Panc1 (cell line): ENCODE data around the gene TOE1. TPM values are rescaled to one million over a fixed set of nuclear protein-coding genes. Genes with fewer than 3 reads are reported as not detected.

Experiments used
- ATAC-seq: fragments of 200-7000 bp; cut with Tn5 transposase; 2 replicates; pipeline ENCODE4 v1.9.1; 2020; ENCODE audit warnings: mild to moderate bottlenecking, moderate library complexity
- BruUV-seq: library from RNA; stranded (reverse); fragments of 400-500 nt; replicated peaks from 2 replicates; lab custom pipeline; 2021; lab: Mats Ljungman, UMichigan
- CTCF ChIA-PET: fragments of 300-600 bp; sonication (Branson Sonifier 250); formaldehyde crosslinking; loops from one replicate; lab custom pipeline; 2022; ENCODE audit warnings: antibody characterized with exemption; lab: Charles Lee
- POLR2A ChIA-PET: fragments of 300-600 bp; sonication (Branson Sonifier 250); formaldehyde crosslinking; loops from one replicate; lab custom pipeline; 2022; ENCODE audit warnings: antibody characterized with exemption; lab: Charles Lee
- DNase-seq: peaks from one replicate; pipeline ENCODE4 v3.0.0-alpha.2; 2010; ENCODE audit warnings: low read depth, low spot score
- H3K27ac ChIP-seq: 2 replicates; pipeline ENCODE4 v1.5.1; 2011; ENCODE audit warnings: mild to moderate bottlenecking, low read length, inconsistent platforms
- H3K27me3 ChIP-seq: fragments of 200-500 bp; sonication (Bioruptor generic); 2 replicates; pipeline ENCODE4 v1.6.0; 2014; ENCODE audit warnings: low read length, inconsistent platforms; ENCODE audit not compliant: control insufficient read depth, insufficient read depth
- H3K36me3 ChIP-seq: fragments of 200-500 bp; sonication (Bioruptor generic); 2 replicates; pipeline ENCODE4 v1.5.1; 2014; ENCODE audit warnings: inconsistent platforms, mild to moderate bottlenecking, low read length, moderate library complexity; ENCODE audit not compliant: control insufficient read depth, insufficient read depth
- H3K4me1 ChIP-seq: 2 replicates; pipeline ENCODE4 v1.5.1; 2011; ENCODE audit warnings: inconsistent platforms, mild to moderate bottlenecking, low read length, moderate library complexity; ENCODE audit not compliant: control insufficient read depth, insufficient read depth
- H3K4me3 ChIP-seq, 2 experiments: 2 replicates each; pipeline ENCODE4 v1.5.1; 2011 to 2012; ENCODE audit warnings: low read depth in 2 of 2, low read length in 2 of 2, mild to moderate bottlenecking in 2 of 2, inconsistent platforms in 1 of 2, moderate library complexity in 1 of 2
- H3K9me3 ChIP-seq: fragments of 200-500 bp; sonication (Bioruptor generic); 2 replicates; pipeline ENCODE4 v1.5.1; 2014; ENCODE audit warnings: low read depth, mild to moderate bottlenecking, inconsistent platforms, low read length, moderate library complexity; ENCODE audit not compliant: control insufficient read depth, insufficient read depth
- CTCF ChIP-seq: fragments of 450-650 bp; IDR thresholded peaks from 2 replicates; pipeline ENCODE4 v1.5.1; 2017; ENCODE audit warnings: mild to moderate bottlenecking
- POLR2AphosphoS5 ChIP-seq: IDR thresholded peaks from 2 replicates; pipeline ENCODE4 v1.6.1; 2012; ENCODE audit warnings: mild to moderate bottlenecking, low read depth, low read length, moderate library complexity
- REST ChIP-seq, 2 experiments: IDR thresholded peaks; 2 replicates each; pipeline ENCODE4 v1.6.1; 2011 to 2012; ENCODE audit warnings: low read depth in 2 of 2, control low read depth in 1 of 2, low read length in 1 of 2, mild to moderate bottlenecking in 1 of 2, moderate library complexity in 1 of 2; ENCODE audit not compliant: insufficient read depth in 1 of 2
- SIN3A ChIP-seq: IDR thresholded peaks from 2 replicates; pipeline ENCODE4 v1.6.1; 2012; ENCODE audit warnings: low read depth, mild to moderate bottlenecking, low read length, moderate library complexity, borderline replicate concordance; ENCODE audit not compliant: insufficient read depth
- TCF7L2 ChIP-seq: IDR thresholded peaks from 2 replicates; pipeline ENCODE4 v1.6.1; 2011; ENCODE audit warnings: mild to moderate bottlenecking, low read depth, low read length, inconsistent platforms
- in situ Hi-C: cut with HindIII; loops from 2 replicates; pipeline ENCODE4 v1.10.0; 2016; ENCODE audit warnings: low sequenced_read_pairs, low pct_unique_long_range_greater_than_20kb
- intact Hi-C: fragments of 100-400 bp; cut with micrococcal nuclease; formaldehyde crosslinking; loops from one replicate; pipeline ENCODE4 v1.10.0; 2022; ENCODE audit not compliant: unreplicated experiment
- total RNA-seq: library from RNA; stranded (reverse); gene quantifications from one replicate; pipeline ENCODE4 v1.2.1, GENCODE V29; 2021; ENCODE audit not compliant: unreplicated experiment

TOE1 gene
- total RNA-seq, 1 experiment from 2014 or later: 14.3 TPM

GRCh38 chr1:45317166-45317565, 22.8 kb upstream of the TOE1 start:
- DNase-seq: no peak
- no peak for ATAC-seq
- ChIA-PET CTCF (no interaction called here), POLR2A (no interaction called here)
- no peak overlapping the region for H3K27ac ChIP-seq
- intact Hi-C loops (no loop called here), in situ Hi-C loops (no loop called here)
- H3K36me3 ChIP-seq: no peaks in the 10 kb centered on the region
- TF ChIP-seq CTCF: no peak
- no peak for TF ChIP-seq POLR2AphosphoS5
- TF ChIP-seq TCF7L2: no peak
- no peak for TF ChIP-seq SIN3A
- no peak for TF ChIP-seq REST (IDR thresholded peaks at IDR 0.05; ENCODE audit: insufficient read depth in 1 of 2, low read depth in 2 of 2, low read length in 1 of 2)
- H3K4me3 ChIP-seq: no peak overlapping the region
- H3K27me3 ChIP-seq: no peaks in the 10 kb centered on the region
- H3K4me1 ChIP-seq: no peaks in the 10 kb centered on the region
- H3K9me3 ChIP-seq: no peaks in the 10 kb centered on the region
- no TSS peak for BruUV-seq

- Histone ChIP-seq H3K9me3 (no peaks in the 10 kb centered on the region), H3K4me1 (no peaks in the 10 kb centered on the region), H3K36me3 (no peaks in the 10 kb centered on the region), H3K4me3 (no peak overlapping the region), H3K27me3 (no peaks in the 10 kb centered on the region), H3K27ac (no peak overlapping the region)
- DNase-seq (no peak), ATAC-seq (no peak)
- POLR2A ChIA-PET: no interaction called here
- intact Hi-C loops: no loop called here
- BruUV-seq: no TSS peak
- TF ChIP-seq TCF7L2 (no peak), POLR2AphosphoS5 (no peak), SIN3A (no peak), CTCF (no peak)
- CTCF ChIA-PET: no interaction called here
- in situ Hi-C loops: no loop called here
These were observed 20.2 kb upstream of the TOE1 start for GRCh38 chr1:45319761-45320160.
